Brain microvascular endothelial cell (primary cell): ENCODE measurements around the gene PLXNA1.

ENCODE experiments used
- DNase-seq: peaks from one replicate; pipeline ENCODE4 v3.0.0-alpha.2; 2020
- H3K27ac ChIP-seq: fragments of 250-450 bp; sonication (Bioruptor Pico); 2 replicates; pipeline ENCODE4 v1.5.1; 2020; ENCODE audit warnings: mild to moderate bottlenecking, moderate library complexity
- H3K27me3 ChIP-seq: fragments of 250-450 bp; sonication (Bioruptor Pico); replicated peaks from 2 replicates; pipeline ENCODE4 v1.5.1; 2020; ENCODE audit warnings: mild to moderate bottlenecking
- H3K36me3 ChIP-seq: fragments of 250-450 bp; sonication (Bioruptor Pico); replicated peaks from 2 replicates; pipeline ENCODE4 v1.5.1; 2020; ENCODE audit warnings: mild to moderate bottlenecking
- H3K4me3 ChIP-seq: 2 replicates; pipeline ENCODE4 v1.5.1; 2011; ENCODE audit warnings: low read depth, mild to moderate bottlenecking, control low read depth, low read length, moderate library complexity
- in situ Hi-C: cut with HindIII; loops from 2 replicates; pipeline ENCODE4 v1.10.0; 2017; ENCODE audit warnings: low sequenced_read_pairs, low pct_ligation_motif_present
- TF ChIP-seq, protein P1 (sequence below): IDR thresholded peaks from 2 replicates; pipeline ENCODE4 v1.5.1; 2011; ENCODE audit warnings: low read depth, mild to moderate bottlenecking, moderate library complexity, low read length, control low read depth, inconsistent platforms; ENCODE audit errors: missing control alignments

PLXNA1 gene

DNA sequence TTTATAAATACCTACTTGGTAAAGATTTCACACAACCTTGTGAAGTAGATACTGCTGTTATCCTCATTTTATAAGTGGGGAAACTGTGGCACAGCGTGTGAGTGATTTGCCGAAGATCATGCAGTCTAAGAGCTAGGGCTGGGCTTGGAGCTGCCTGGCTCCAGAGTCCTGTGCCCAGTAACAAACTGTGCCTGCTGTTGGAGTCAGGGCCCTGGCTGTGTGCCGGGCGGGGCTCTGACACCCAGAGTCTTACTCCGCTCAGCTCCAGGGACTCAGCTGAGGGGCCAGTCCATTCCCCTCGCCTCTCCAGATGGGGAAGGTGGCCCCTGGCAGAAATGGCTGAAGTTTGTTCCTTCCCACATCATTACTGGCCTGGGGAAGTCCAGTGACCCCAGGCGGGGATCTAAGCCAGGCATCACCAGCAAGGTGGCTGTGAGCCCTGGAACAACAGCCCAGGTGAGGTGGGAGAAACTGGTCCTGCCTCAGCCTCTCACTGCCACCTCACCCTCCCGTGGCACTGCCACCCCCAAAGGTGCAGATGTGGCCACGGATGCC lies 17.3 kb upstream of the PLXNA1 start:
- no peak for DNase-seq
- TF ChIP-seq, protein P1, sequence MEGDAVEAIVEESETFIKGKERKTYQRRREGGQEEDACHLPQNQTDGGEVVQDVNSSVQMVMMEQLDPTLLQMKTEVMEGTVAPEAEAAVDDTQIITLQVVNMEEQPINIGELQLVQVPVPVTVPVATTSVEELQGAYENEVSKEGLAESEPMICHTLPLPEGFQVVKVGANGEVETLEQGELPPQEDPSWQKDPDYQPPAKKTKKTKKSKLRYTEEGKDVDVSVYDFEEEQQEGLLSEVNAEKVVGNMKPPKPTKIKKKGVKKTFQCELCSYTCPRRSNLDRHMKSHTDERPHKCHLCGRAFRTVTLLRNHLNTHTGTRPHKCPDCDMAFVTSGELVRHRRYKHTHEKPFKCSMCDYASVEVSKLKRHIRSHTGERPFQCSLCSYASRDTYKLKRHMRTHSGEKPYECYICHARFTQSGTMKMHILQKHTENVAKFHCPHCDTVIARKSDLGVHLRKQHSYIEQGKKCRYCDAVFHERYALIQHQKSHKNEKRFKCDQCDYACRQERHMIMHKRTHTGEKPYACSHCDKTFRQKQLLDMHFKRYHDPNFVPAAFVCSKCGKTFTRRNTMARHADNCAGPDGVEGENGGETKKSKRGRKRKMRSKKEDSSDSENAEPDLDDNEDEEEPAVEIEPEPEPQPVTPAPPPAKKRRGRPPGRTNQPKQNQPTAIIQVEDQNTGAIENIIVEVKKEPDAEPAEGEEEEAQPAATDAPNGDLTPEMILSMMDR, result no peak
- no peaks in the 10 kb centered on the region for H3K36me3 ChIP-seq
- H3K27ac ChIP-seq, result no peak overlapping the region
- no peaks in the 10 kb centered on the region for H3K27me3 ChIP-seq
- H3K4me3 ChIP-seq, result no peak overlapping the region
- in situ Hi-C loops, result no loop called here

DNA sequence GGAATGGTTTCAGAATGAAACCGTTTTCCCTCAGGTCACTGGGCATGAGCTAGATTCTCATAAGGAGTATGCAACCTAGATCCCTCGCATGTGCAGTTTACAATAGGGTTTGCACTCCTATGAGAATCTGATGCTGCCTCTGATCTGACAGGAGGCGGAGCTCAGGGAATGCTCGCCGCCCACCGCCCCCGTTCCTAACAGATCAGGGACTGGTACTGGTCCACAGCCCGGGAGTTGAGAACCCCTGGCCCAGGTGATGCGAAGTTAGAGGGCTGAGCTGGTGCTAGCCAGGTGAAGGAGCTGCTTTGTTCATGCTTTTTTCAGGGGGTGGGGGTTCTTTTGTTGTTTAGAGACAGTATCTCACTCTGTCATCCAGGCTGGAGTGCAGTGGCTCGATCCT lies 15.5 kb upstream of the PLXNA1 start:
- Histone ChIP-seq H3K4me3 (no peak overlapping the region), H3K27ac (no peak overlapping the region), H3K36me3 (no peaks in the 10 kb centered on the region), H3K27me3 (no peaks in the 10 kb centered on the region)
- in situ Hi-C loops, result no loop called here
- TF ChIP-seq, protein P1, result no peak
- no peak for DNase-seq

DNA sequence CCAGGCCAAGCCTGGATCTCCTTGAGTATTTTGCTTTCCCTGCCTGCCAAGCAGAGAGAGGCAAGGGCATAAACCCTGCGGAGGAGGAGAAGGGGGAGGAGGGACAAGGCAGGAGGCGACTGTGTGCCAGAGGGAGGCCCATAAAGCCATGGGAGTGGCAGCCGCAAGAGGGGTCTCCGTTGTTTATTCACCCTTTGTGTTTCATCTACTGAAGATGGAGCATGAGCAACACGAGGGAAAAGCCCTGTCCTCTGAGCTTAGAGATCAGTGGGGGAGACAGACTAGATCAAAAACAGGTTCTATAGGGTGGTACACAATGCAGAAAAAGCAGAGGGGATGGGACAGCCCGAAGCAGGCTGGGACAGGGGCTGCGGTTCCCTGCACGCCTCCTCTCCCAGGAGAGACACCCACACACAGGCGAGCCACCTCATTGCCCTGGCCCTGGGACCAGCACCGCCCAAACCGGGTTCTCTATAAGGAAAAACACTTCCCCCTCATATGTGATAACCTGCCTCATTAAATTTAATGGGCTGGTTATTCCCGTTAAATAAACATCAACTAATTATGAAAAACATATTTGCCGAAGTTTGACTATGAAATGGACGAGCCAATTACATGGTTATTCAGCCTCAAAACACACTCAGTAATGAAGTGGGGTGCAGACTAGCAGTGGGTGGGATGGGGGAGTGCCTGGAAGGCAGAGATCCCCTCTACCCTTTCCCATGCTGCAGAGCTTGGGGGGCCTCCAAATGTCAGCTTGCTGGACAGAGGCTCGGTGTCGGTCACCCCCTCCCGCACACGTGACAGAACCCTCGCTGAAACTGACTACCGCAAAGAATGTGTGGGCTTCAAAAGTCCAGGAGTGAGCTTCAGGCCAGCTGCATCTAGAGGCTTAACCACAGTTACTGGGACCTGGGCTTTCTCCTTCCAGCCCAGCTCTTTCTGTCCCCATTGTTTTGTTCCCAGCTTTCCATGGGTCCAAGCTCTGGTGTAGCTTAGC lies 14.2 kb upstream of the PLXNA1 start:
- TF ChIP-seq, protein P1, result no peak
- no peak for DNase-seq
- Histone ChIP-seq H3K27ac (no peak overlapping the region), H3K4me3 (no peak overlapping the region), H3K27me3 (no peaks in the 10 kb centered on the region), H3K36me3 (no peaks in the 10 kb centered on the region)
- in situ Hi-C loops, result no loop called here

DNA sequence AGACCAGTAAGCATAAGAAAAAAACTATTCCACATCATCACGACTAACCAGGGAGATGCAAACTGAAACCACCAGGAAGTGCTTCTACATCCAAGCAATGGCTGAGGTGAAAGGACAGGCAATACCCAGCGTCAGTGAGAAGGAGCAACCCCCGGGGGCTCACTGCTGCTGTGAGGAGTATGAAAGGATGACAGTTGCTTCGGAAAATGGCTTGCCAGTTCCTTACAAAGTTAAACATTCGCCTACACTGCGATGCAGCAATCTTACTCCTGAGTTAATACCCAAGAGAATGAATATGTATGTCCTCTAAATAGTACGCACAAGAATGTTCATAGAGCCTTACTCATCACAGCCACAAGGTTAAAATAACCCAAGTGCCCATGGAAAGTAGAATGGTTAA lies 13.3 kb upstream of the PLXNA1 start:
- peak overlapping the region; percentile 15 for H3K27ac ChIP-seq
- H3K36me3 ChIP-seq, result no peaks in the 10 kb centered on the region
- DNase-seq, result peak; percentile 47
- TF ChIP-seq, protein P1, result no peak
- no peak overlapping the region for H3K4me3 ChIP-seq
- in situ Hi-C loops, result no loop called here
- H3K27me3 ChIP-seq, result no peaks in the 10 kb centered on the region

DNA sequence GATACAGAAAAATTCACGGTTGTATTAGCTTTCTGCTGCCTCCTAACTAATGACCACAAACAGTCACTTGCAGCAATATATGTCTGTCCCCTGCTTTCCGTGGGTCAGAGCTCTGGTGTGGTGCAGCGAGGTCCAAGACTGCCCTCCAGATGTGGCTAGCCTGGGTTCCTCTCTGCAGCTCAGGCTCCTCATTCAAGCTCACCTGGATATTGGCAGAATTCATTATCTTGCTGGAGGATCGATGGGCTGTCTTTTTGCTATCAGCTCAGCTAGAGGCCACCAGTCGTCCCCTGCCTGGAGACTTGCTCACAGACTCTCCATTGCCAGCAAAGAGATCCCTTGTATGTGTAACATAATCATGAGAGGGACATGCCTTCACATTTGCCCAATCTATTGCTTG lies 12.8 kb upstream of the PLXNA1 start:
- in situ Hi-C loops, result no loop called here

More for the DNA sequence above, 12.8 kb upstream of the PLXNA1 start:
- Histone ChIP-seq H3K36me3 (no peaks in the 10 kb centered on the region), H3K27me3 (no peaks in the 10 kb centered on the region), H3K27ac (no peak overlapping the region), H3K4me3 (no peak overlapping the region)
- DNase-seq, result no peak
- TF ChIP-seq, protein P1, result no peak
